Activated T-cell treated with anti-CD3 and anti-CD28 coated beads, Interleukin-2, amount 50 U/mL, for 1 hour (primary cell): ENCODE data around the gene CMKLR1.

Experiments used
- DNase-seq: peaks from one replicate; pipeline ENCODE4 v3.0.0-alpha.2; 2020

The CMKLR1 gene

GRCh38 chr12:108361606-108362005 lies 22.5 kb upstream of the CMKLR1 start:
- DNase-seq: no peak

- DNase-seq: no peak
Observed at GRCh38 chr12:108360487-108360886, 21.4 kb upstream of the CMKLR1 start.

DNA sequence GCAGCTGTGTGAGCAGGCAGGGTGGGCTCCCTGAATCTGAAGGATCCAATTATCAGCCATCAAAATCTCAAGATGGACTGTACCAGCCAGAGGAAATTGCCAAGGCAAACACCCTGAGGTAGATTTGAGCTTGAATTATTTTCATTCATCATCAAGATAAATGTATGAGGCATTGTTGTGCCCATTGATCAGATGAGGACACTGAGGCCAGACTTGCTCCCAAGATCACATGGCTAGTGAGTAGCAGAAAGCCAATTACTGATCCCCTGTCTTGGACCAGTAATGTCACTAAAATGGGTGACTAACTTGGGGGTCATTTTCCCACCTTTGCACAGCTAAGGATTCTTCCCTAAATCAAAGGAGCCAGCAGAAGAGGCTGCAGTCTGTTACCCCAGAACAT lies 20.9 kb upstream of the CMKLR1 start:
- no peak for DNase-seq

DNA sequence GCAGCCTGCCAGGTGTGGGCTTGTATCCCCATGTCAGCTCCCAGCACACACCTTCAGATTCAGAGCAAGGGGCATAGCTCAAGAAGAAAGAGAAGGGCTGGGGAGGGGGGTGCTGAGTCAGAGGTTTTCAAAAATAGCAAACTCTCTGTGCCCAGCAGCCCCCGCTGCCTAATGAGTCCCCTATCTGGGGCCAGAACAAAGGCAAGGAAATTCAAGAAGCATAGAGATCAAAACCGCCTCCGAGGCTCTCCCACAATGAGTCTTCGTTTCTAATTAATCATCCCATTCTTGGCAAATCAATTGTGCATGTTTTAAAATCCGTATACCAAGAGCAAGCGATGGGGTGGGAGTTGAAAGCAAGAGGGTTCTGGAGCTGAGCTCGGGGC lies 19.5 kb upstream of the CMKLR1 start:
- DNase-seq: no peak

DNA sequence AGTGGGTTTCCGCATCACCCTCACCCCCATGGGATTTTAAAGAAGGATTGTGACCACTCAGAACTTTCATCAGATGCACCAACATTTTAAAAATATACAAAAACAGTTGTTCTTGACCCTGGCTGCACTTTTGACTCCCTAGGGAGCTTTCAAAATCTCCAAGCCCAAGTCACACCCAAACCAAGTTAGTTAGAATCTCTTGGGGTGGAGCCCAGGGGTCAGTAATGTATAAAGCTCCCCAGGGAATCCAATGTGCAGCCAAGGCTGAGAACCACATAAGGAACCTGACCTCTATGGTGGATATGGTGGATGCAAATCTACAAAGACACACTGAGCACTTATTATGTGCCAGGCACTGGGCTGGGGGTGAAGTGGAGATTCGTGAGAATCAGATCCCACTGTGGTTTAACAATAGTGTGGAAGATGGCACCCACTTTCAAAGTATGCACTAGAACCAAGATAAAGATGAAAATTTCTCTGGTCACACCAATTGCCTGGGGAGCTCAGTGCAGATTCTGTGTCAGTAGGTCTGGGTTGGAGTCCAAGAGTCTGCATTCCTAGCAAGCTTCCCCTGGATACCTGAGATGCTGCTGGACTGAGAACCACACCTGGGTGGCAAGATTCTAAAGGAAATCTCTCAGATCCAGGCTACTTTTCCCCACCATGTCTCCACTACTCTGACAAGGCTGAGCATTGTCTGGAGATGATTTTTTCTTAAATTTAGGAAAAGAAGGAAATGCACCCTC lies 18.9 kb upstream of the CMKLR1 start:
- no peak for DNase-seq

- no peak for DNase-seq
Observed at GRCh38 chr12:108356835-108357806, 18.0 kb upstream of the CMKLR1 start.

GRCh38 chr12:108355069-108355468 lies 16.0 kb upstream of the CMKLR1 start:
- DNase-seq: no peak

DNA sequence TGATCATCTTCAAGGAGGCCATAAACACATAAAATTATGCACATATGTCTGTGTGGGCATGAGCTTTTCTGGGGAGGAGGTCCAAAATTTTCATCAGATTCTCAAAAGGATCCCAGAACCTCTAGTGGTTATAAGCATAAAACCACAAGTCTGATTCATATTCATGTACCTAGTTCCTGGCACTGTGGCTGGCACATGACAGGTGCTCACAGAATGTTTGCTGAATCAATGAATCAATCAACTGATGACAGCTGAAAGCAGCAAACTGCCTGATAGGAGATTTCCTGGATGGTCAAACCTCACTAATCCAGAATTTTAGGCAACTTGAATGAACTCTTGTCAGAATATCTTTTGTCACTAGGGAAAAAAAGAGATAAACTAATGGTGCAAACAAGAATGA lies 13.5 kb upstream of the CMKLR1 start:
- no peak for DNase-seq

DNA sequence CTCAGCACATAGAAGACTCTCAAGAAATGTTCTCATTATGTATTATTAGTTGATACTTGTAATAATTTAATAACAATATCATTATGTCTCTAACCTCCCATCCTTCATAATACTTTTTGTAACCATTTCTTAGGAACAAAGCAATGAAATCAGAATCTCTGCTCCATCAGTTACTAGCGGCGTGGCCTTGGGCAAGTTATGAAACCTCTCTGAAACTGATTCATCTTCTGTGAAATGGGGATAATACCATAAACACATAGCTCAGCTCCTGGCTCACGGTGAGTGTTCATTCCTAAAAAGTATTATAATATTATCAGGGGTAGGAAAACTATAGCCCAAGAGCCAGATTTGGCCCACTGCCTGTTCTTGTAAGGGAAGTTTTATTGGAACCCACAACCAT lies 11.4 kb upstream of the CMKLR1 start:
- DNase-seq: no peak

GRCh38 chr12:108349278-108349688 lies 10.2 kb upstream of the CMKLR1 start:
- DNase-seq: no peak

DNA sequence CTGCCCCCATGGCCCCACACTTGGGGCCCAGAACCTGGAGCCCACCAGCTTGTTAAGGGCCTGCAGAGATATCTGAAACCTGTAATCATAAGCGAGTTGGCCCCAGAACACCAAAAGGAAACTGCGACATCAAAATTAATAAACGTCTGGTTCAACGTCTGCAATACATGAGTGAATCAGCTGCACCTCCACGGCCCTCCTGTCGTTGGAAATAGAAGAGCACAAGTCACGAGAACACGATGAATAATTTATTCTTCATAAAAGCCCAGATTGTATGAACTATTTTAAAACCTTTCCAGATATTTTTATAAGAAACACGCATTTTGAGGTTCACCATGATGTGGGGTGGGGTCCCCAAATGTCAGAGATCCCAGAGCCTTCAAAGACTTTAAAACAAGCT lies 9.7 kb upstream of the CMKLR1 start:
- no peak for DNase-seq

DNA sequence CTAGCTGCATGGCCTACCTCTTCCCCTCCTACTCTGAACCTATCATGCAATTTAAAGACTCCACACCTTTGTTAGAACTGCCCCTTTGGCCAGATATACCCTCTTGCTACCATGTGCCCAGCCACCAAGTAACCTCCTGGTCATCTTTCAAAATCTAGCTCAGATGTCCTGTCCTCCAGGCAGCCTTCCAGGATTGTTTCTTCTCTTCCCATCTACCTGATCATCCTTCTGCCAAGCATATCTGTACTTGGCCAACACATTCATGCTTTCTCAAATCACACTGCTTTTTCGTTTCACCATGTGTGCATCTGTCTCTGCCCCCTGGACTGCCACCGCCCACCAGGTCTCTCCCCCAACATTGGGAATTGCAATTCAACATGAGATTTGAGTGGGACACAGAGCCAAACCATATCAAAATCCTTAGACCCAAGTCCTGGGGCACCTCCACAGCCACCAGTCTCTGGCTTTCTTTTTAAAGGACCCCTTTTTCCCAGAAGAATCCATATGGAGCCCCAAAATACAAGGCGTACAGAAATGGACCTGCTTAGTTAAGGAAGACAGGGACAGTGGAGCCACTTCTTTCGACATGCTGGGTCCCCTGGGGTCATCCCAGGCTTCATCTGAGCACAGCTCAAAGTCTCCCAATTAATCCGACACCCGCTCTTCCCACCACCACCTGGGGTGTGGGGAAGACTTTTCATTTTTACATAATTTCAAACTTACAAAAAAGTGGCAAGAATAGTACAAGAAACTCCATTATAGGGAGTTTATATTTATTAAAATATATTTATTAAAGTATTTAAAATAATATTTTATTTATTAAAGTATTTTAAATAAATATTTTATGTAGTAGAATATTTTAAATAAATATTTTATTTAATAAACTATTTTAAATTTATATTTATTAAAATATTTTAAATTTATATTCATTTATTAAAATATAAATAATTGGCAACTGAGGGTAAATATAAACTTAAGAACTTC lies 7.9 kb upstream of the CMKLR1 start:
- DNase-seq: no peak

GRCh38 chr12:108345716-108346633 lies 6.9 kb upstream of the CMKLR1 start:
- no peak for DNase-seq

DNA sequence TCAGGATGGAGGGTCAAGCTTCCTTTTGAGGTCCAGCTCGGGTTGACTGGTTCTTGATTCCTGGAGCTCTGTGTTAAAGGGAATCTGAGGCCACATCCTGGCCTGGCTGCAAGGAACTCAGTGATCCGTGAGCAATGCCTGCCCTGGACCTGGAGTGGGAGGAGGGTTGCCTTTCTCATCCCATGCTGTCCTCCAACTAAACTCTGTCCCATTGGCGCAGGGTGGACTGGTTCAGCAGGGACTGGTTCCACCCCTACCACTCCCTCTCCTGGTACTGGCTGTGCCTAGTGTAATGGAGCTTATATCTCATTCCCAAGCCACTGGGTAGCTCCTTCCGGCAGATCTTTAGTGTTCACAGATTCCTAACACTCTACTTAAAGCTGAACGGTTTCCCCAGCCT lies 3.9 kb upstream of the CMKLR1 start:
- DNase-seq: no peak

DNA sequence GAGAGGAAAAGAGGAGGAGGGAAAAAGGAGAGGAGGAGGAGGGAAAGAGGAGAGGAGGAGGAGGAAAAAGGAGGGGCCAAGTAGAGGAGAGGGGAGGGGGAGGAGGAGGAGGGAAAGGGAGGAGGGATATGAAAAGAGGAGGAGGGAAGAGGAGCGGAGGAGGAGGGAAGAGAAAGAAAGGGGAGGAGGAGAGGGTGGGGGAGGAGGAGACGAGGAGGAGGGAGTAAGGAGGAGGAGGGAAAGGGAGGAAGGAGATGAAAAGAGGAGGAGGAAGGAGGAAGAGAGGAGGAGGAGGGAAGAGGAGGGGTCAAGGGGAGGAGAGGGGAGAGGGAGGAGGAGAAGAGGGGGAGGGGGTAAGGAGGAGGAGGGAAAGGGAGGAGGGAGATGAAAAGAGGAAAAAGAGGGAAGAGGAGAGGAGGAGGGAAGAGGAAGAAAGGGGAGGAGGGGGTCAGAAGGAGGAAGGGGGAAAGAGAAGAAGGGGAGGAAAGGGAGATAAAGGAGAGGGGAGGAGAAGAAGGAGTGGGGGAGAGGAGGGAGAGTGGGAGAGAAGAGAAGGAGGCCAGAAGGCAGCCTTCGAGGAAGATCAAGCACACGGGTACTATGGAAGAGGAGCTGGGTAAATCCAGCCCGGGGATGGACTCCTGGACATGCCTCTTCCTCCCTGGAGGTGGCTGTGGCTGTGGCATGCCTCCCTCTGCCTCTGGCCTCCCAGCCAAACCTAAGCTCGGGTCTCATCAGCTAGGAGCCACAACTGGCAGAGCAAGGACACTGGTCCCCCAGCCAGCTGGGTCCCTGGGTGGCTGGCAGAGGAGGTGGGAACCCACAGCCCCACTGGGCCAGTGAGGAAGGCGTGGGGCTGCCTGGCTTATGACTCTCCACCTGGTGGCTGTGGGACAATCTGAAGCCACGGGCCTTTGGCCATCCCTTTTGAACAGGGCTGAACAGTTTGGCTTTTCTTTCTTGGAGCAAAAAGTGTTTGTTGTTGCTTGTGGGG lies 3.0 kb upstream of the CMKLR1 start:
- no peak for DNase-seq

DNA sequence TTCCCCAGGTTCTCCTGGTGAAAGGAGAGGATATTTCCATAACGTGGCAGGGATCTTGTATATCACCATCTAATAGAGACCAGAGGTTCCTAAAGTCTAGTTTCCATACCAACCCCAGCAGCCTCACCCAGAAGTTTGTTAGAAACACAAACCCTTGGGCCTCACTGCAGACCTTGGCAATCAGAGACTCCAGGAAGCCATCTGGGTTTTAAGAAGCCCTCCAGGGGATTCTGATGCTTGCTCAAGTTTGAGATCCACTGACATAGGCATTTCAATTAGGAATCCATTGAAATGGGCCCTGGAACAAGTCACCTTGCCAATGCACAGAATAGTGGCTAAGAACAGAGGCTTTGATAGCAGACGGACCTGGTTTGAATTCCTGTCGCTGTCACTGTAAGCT lies 2.2 kb upstream of the CMKLR1 start:
- no peak for DNase-seq

GRCh38 chr12:108340037-108340436 lies 926 bp upstream of the CMKLR1 start:
- DNase-seq: no peak

- no peak for DNase-seq
Observed at GRCh38 chr12:108337235-108338223, 1.6 kb downstream of the CMKLR1 start.
